ENCODE results near the gene CARS1.

GRCh38 chr11:3003396-3004231 is 53.6 kb downstream of the CARS1 start:
- TF ChIP-seq FOXK2 (IDR thresholded peaks at IDR 0.05) (no peak), RAD21 (IDR thresholded peaks at IDR 0.05; ENCODE audit: insufficient read depth, low read depth, low read length) (no peak), TAF1 (IDR thresholded peaks at IDR 0.05; ENCODE audit: borderline replicate concordance, low read depth, low read length) (no peak)

All from GM12878 (cell line).